Measurements from ENCODE around the gene CEBPZ.
A peak's percentile ranks its signal among the peaks of the same experiment; 100 is the strongest.
"Not testable (repeated sequence)": the region's sequence is repeated elsewhere in the genome, so short reads cannot be mapped to it uniquely, and the experiment has no call there.

Gene CEBPZ

GRCh38 chr2:37223131-37223530 is 8.3 kb downstream of the CEBPZ start:
- no peak for TF ChIP-seq CTCF (conservative IDR thresholded peaks at IDR 0.05; ENCODE audit: low read depth)
- no peak for DNase-seq (ENCODE audit: low spot score)
- ChIA-PET CTCF (no interaction called here), POLR2A (ENCODE audit: low non-redundant PET) (no interaction called here)
- H3K27ac ChIP-seq = no peak overlapping the region

GRCh38 chr2:37219046-37219445 is 12.3 kb downstream of the CEBPZ start:
- peak; percentile 41 for DNase-seq (ENCODE audit: low spot score)
- ChIA-PET CTCF (interaction anchor here (0.7 kb wide), 1 partner anchor 19 kb away, joined by 3 read pairs; no protein-coding TSS in a partner anchor), POLR2A (ENCODE audit: low non-redundant PET) (interaction anchor here (0.7 kb wide), 1 partner anchor 1932 kb away, joined by 4 read pairs; no protein-coding TSS in a partner anchor)
- TF ChIP-seq CTCF (conservative IDR thresholded peaks at IDR 0.05; ENCODE audit: low read depth) = no peak
- no peak overlapping the region for H3K27ac ChIP-seq

- no peak for TF ChIP-seq CTCF (conservative IDR thresholded peaks at IDR 0.05; ENCODE audit: low read depth)
- DNase-seq (ENCODE audit: low spot score) = no peak
- ChIA-PET POLR2A (ENCODE audit: low non-redundant PET) (no interaction called here), CTCF (no interaction called here)
- no peak overlapping the region for H3K27ac ChIP-seq
These were observed 16.1 kb downstream of the CEBPZ start for GRCh38 chr2:37215250-37215649.

DNA sequence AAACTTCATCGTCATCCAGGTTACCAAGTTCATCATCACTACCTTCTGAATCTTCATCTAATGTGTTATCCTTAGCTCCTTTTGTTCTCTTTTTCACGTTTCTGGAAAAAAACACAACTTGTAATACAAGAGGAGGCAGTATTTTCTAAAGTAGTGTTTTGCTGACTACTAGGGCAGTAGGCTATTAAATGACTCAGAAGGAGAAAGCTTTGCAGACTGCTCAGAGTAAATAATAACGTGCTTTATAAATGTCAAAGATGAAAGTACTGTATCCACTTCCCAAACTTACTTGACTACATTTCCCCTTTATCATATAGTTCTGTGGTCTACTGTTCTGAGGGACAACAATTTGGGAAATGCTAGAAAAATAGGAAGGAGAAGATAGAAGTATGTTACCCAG is 19.5 kb downstream of the CEBPZ start:
- ChIA-PET CTCF (interaction anchor here (0.6 kb wide), 2 partner anchors 60 to 679 kb away, joined by 4 read pairs; no protein-coding TSS in a partner anchor), POLR2A (ENCODE audit: low non-redundant PET) (no interaction called here)
- H3K27ac ChIP-seq = no peak overlapping the region
- TF ChIP-seq CTCF (conservative IDR thresholded peaks at IDR 0.05; ENCODE audit: low read depth) = no peak
- no peak for DNase-seq (ENCODE audit: low spot score)

DNA sequence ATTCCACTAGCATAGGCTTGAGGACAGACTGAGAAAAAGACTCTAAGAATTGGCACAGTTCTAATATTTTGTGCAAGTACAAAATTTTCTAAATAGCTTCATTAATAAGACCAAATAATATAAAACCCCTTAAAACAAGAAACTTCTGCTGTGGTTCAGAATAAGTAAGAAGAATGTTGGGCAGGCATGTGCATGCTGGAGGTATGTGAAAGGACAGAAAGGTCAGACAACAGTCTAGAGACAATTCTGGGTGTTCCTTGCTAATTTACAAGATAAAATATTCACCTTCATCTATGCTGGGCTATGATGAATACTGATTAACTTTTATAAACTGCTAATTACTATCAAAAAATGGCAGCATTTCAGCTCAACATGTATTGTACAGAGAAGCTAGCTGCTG is 20.2 kb downstream of the CEBPZ start:
- no peak overlapping the region for H3K27ac ChIP-seq
- ChIA-PET POLR2A (ENCODE audit: low non-redundant PET) (no interaction called here), CTCF (interaction anchor here (0.6 kb wide), 1 partner anchor 61 kb away, joined by 4 read pairs; no protein-coding TSS in a partner anchor)
- no peak for TF ChIP-seq CTCF (conservative IDR thresholded peaks at IDR 0.05; ENCODE audit: low read depth)
- DNase-seq (ENCODE audit: low spot score) = no peak

- DNase-seq (ENCODE audit: low spot score); POLR2A ChIA-PET (ENCODE audit: low non-redundant PET); H3K27ac ChIP-seq; CTCF ChIA-PET: not testable (repeated sequence)
These were observed 24.6 kb downstream of the CEBPZ start for GRCh38 chr2:37206760-37207159.

GRCh38 chr2:37205689-37206341 is 25.6 kb downstream of the CEBPZ start:
- no peak for TF ChIP-seq CTCF (conservative IDR thresholded peaks at IDR 0.05; ENCODE audit: low read depth)
- POLR2A ChIA-PET (ENCODE audit: low non-redundant PET) = no interaction called here
- no peak overlapping the region for H3K27ac ChIP-seq
- DNase-seq (ENCODE audit: low spot score) = no peak
- CTCF ChIA-PET = no interaction called here

DNA sequence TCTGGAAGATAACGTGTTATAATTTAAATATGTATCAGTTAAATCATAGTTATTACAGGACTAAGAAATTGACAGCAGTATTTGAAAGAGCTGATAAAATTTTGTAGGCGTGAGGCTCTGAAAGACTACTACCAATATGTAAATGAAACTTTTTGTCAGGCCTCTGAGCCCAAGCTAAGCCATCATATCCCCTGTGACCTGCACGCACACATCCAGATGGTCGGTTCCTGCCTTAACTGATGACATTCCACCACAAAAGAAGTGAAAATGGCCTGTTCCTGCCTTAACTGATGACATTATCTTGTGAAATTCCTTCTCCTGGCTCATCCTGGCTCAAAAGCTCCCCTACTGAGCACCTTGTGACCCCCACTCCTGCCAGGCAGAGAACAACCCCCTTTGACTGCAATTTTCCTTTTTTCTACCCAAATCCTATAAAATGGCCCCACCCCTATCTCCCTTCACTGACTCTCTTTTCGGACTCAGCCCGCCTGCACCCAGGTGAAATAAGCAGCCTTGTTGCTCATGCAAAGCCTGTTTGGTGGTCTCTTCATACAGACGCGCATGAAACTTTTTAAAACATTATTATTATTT is 26.2 kb downstream of the CEBPZ start:
- H3K27ac ChIP-seq; CTCF ChIA-PET; DNase-seq (ENCODE audit: low spot score): not testable (repeated sequence)
- POLR2A ChIA-PET (ENCODE audit: low non-redundant PET) = interaction anchor here (0.6 kb wide), 1 partner anchor 12 kb away, joined by 6 read pairs; no protein-coding TSS in a partner anchor

All from RWPE1 (cell line).